GM19099 (cell line): ENCODE measurements around the gene UHRF1.

ENCODE experiments used
- POLR2A ChIP-seq: IDR thresholded peaks from 3 replicates; pipeline ENCODE4 v1.6.1; 2011; ENCODE audit warnings: low read depth; ENCODE audit not compliant: insufficient read length; ENCODE audit errors: extremely low read depth

The UHRF1 gene

GRCh38 chr19:4896372-4896771 lies 12.9 kb upstream of the UHRF1 start:
- TF ChIP-seq POLR2A, result no peak

GRCh38 chr19:4897146-4897545 lies 12.2 kb upstream of the UHRF1 start:
- TF ChIP-seq POLR2A, result no peak

GRCh38 chr19:4902796-4903195 lies 6.5 kb upstream of the UHRF1 start, which contains the start of gene ARRDC5:
Gene ARRDC5, minus strand, starts transcription at chr19:4902896. Its CDS starts 71 bp downstream, at chr19:4902825.
- TF ChIP-seq POLR2A, result no peak

GRCh38 chr19:4904481-4904880 lies 4.8 kb upstream of the UHRF1 start:
- TF ChIP-seq POLR2A, result no peak

GRCh38 chr19:4906963-4907362 lies 2.3 kb upstream of the UHRF1 start:
- no peak for TF ChIP-seq POLR2A

GRCh38 chr19:4908360-4908759 lies 941 bp upstream of the UHRF1 start:
- no peak for TF ChIP-seq POLR2A

GRCh38 chr19:4908781-4909155 lies 533 bp upstream of the UHRF1 start:
- TF ChIP-seq POLR2A, result no peak

- peak; percentile 8 for TF ChIP-seq POLR2A
Measured at GRCh38 chr19:4909897-4910593, 744 bp downstream of the UHRF1 start.

GRCh38 chr19:4910594-4911281 lies 1.4 kb downstream of the UHRF1 start:
- TF ChIP-seq POLR2A, result peak; percentile 23

- TF ChIP-seq POLR2A, result no peak
Measured at GRCh38 chr19:4911314-4911713, 2.0 kb downstream of the UHRF1 start.

GRCh38 chr19:4911786-4912672 lies 2.7 kb downstream of the UHRF1 start:
- TF ChIP-seq POLR2A, result no peak

- TF ChIP-seq POLR2A, result no peak
Measured at GRCh38 chr19:4913996-4914735, 4.9 kb downstream of the UHRF1 start.

GRCh38 chr19:4914736-4915501 lies 5.6 kb downstream of the UHRF1 start:
- no peak for TF ChIP-seq POLR2A
